T-cell (primary cell): ENCODE results near the gene FILIP1L. TPM values are rescaled to one million over a fixed set of nuclear protein-coding genes. Genes with fewer than 3 reads are reported as not detected.

Source experiments
- ATAC-seq, 4 experiments: fragments of 200-7000 bp in 3 of 4; fragments of 150-1000 bp in 1 of 4; cut with Tn5 transposase; replicated peaks in 1 of 4; 1 replicate in 3 of 4; 2 replicates in 1 of 4; pipeline ENCODE4 v1.10.0; 2021; ENCODE audit warnings: moderate library complexity in 3 of 4, mild to moderate bottlenecking in 2 of 4, moderate number of reproducible peaks in 1 of 4
- CTCF ChIA-PET, 2 donors: fragments of 300-600 bp; sonication (Branson Sonifier 250); formaldehyde crosslinking; loops; one replicate each; lab custom pipeline; 2022; ENCODE audit warnings: antibody characterized with exemption in 2 of 2; lab: Charles Lee
- POLR2A ChIA-PET, 2 donors: fragments of 300-600 bp; sonication (Branson Sonifier 250); formaldehyde crosslinking; loops; one replicate each; lab custom pipeline; 2022; ENCODE audit warnings: antibody characterized with exemption in 2 of 2; lab: Charles Lee
- DNase-seq, 35 experiments: peaks; one replicate each; pipeline versions ENCODE4 v3.0.0 to v3.0.0-alpha.2; 2013 to 2023
- H3K27ac ChIP-seq: one replicate; pipeline ENCODE4 v1.5.1; 2013; ENCODE audit warnings: low read length
- H3K27me3 ChIP-seq, 2 experiments: replicated peaks in 1 of 2; 1 replicate in 1 of 2; 2 replicates in 1 of 2; pipeline versions ENCODE4 v1.6.1 to v1.7.0; 2013; ENCODE audit warnings: low read length in 1 of 2, mixed read lengths in 1 of 2; ENCODE audit not compliant: control insufficient read depth in 2 of 2, insufficient read depth in 2 of 2; ENCODE audit errors: extremely low read depth in 1 of 2
- H3K36me3 ChIP-seq, 2 donors: 1 replicate in 1 of 2; 2 replicates in 1 of 2; pipeline versions ENCODE4 v1.6.1 to v1.7.0; 2013; ENCODE audit warnings: low read length in 1 of 2; ENCODE audit not compliant: control insufficient read depth in 2 of 2, insufficient read depth in 1 of 2; ENCODE audit errors: extremely low read depth in 1 of 2
- H3K4me1 ChIP-seq, 2 experiments: 1 replicate in 1 of 2; 2 replicates in 1 of 2; pipeline versions ENCODE4 v1.6.1 to v1.7.0; 2013; ENCODE audit warnings: low read length in 2 of 2, mixed read lengths in 1 of 2; ENCODE audit not compliant: insufficient read depth in 2 of 2, control insufficient read depth in 1 of 2; ENCODE audit errors: extremely low read depth in 1 of 2
- H3K4me3 ChIP-seq, 2 donors: 1 replicate in 1 of 2; 2 replicates in 1 of 2; pipeline versions ENCODE4 v1.5.1 to v1.7.0; 2013; ENCODE audit warnings: mild to moderate bottlenecking in 2 of 2, low read length in 1 of 2, moderate library complexity in 1 of 2; ENCODE audit not compliant: control insufficient read depth in 1 of 2; ENCODE audit errors: extremely low read depth in 1 of 2
- H3K9me3 ChIP-seq: 2 replicates; pipeline ENCODE4 v1.7.0; 2013
- H3K27ac Mint-ChIP-seq, 2 donors: one replicate each; pipeline ENCODE4 v1.8.0; 2020 to 2021; ENCODE audit warnings: mild to moderate bottlenecking in 2 of 2, mixed read lengths in 2 of 2
- H3K27me3 Mint-ChIP-seq, 2 donors: one replicate each; pipeline ENCODE4 v1.8.0; 2021 to 2022; ENCODE audit warnings: mixed read lengths in 2 of 2
- H3K36me3 Mint-ChIP-seq: one replicate; pipeline ENCODE4 v1.8.0; 2021; ENCODE audit warnings: mixed read lengths
- H3K4me1 Mint-ChIP-seq, 3 donors: one replicate each; pipeline ENCODE4 v1.8.0; 2020 to 2022; ENCODE audit warnings: mixed read lengths in 3 of 3, mild to moderate bottlenecking in 1 of 3
- H3K4me3 Mint-ChIP-seq, 3 donors: one replicate each; pipeline ENCODE4 v1.8.0; 2020 to 2022; ENCODE audit warnings: mild to moderate bottlenecking in 3 of 3, mixed read lengths in 3 of 3, moderate library complexity in 3 of 3
- H3K9me3 Mint-ChIP-seq, 3 donors: one replicate each; pipeline ENCODE4 v1.8.0; 2020 to 2022; ENCODE audit warnings: mixed read lengths in 3 of 3
- WGBS: methylation state at CpG from one replicate; pipeline ENCODE4 v1.1.5; 2013; ENCODE audit warnings: missing lambda C conversion rate; ENCODE audit not compliant: insufficient coverage; 5-methylcytosine and 5-hydroxymethylcytosine counted together
- total RNA-seq, 35 experiments: library from RNA in 6 of 35; stranded (reverse) in 6 of 35; fragments of 120-200 nt in 1 of 35; gene quantifications; one replicate each; pipeline versions ENCODE4 v1.2.1 to v1.2.4 and lab custom pipeline; 2013 to 2026

FILIP1L gene
- total RNA-seq, 5 donors from 2014 or later (not counting 1 experiment from before 2014, with no cell fraction given): 0.10 to 0.38 (median 0.27) TPM; not detected in 1

DNA sequence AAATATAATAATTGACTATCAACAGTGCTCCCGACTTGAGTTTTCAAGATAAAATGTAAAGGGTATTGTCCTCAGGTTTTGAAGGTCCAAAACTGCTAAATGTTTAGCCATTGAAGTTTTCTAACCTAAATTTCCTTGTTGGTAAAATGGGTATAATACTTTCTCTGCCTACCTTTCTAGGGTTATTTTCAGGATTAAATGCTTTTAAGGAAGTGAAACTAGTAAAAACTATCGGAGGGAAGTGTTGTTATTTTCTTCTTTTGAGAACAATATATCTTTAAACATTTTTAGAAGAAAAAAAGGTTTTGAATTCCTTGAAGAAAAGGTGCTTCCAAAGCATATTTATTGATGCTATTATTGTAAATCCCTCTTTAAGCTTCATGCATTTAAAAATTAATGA, 67.3 kb downstream of the FILIP1L start:
- H3K9me3 Mint-ChIP-seq: no peaks in the 10 kb centered on the region
- Histone ChIP-seq H3K9me3 (no peaks in the 10 kb centered on the region), H3K27ac (no peak overlapping the region), H3K4me3 (no peak overlapping the region), H3K4me1 (no peaks in the 10 kb centered on the region), H3K36me3 (no peaks in the 10 kb centered on the region), H3K27me3 (no peaks in the 10 kb centered on the region)
- ChIA-PET CTCF (interaction anchor here in 1 of 2 donors (0.6 kb wide), 1 partner anchor 24 kb away, joined by 3 read pairs; no protein-coding TSS in a partner anchor), POLR2A (no interaction called here)
- no peaks in the 10 kb centered on the region for H3K27me3 Mint-ChIP-seq
- no peaks in the 10 kb centered on the region for H3K36me3 Mint-ChIP-seq
- DNase-seq: no peak
- H3K4me1 Mint-ChIP-seq: peaks cover 0 to 13% (median 0%) of the 10 kb centered on the region in 3 donors
- no peak for ATAC-seq
- H3K27ac Mint-ChIP-seq: no peak overlapping the region
- no CpG with 5 or more reads among the region's 2 CpGs for WGBS
- H3K4me3 Mint-ChIP-seq: no peak overlapping the region

DNA sequence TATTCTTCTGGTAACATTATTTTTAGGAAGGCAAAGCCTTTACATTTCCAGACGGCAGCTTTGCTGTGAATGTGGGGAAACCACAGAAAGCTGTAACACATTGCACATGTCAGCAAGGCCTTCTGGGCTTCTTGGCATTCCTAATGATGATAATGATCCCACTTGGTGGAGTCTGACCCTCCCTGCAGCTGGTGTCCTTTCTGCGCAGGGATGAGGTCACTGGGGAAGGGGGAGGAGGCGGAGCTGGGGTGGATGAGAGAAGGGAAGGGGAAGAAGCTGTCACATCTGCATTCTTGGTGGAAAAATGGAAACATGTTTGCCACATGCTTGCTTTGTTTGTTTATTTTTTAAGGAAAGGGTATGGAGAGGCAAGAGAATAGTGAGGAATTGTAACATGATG, 68.6 kb downstream of the FILIP1L start:
- no peak for ATAC-seq
- Histone ChIP-seq H3K9me3 (no peaks in the 10 kb centered on the region), H3K4me3 (no peak overlapping the region), H3K27ac (no peak overlapping the region), H3K27me3 (no peaks in the 10 kb centered on the region), H3K4me1 (no peaks in the 10 kb centered on the region), H3K36me3 (no peaks in the 10 kb centered on the region)
- POLR2A ChIA-PET: no interaction called here
- Mint-ChIP-seq H3K36me3 (no peaks in the 10 kb centered on the region), H3K9me3 (no peaks in the 10 kb centered on the region), H3K27me3 (no peaks in the 10 kb centered on the region), H3K27ac (no peak overlapping the region), H3K4me1 (peaks cover 0 to 13% (median 0%) of the 10 kb centered on the region in 3 donors), H3K4me3 (no peak overlapping the region)
- 100% methylated on average over 2 of the region's 3 CpGs for WGBS
- no peak for DNase-seq
- CTCF ChIA-PET: interaction anchor here in 1 of 2 donors (1.0 to 1.1 kb wide), 2 partner anchors 15 to 23 kb away, joined by 3 read pairs; no protein-coding TSS in a partner anchor

DNA sequence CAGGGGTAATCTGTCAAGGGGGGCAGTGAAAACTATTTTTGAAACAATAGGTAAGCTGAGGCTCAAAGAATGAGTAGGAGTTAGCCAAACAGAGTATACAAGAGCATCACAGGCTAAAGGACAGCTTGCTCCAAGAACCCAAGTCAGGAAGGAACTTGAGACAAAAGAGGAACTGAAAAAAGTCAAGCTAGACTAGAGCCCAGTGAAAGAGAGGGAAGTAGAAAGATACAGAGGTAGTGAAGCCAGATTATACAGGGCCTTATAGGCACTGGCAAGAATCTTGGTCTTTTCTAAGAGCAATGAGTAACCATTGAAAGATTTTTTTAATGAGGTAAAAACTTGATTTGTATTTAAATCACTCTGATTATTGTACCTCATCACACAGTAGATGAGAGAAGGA, 69.9 kb downstream of the FILIP1L start:
- Histone ChIP-seq H3K9me3 (no peaks in the 10 kb centered on the region), H3K4me1 (no peaks in the 10 kb centered on the region), H3K27me3 (no peaks in the 10 kb centered on the region), H3K27ac (no peak overlapping the region), H3K4me3 (no peak overlapping the region), H3K36me3 (no peaks in the 10 kb centered on the region)
- Mint-ChIP-seq H3K4me1 (peaks cover 0 to 13% (median 0%) of the 10 kb centered on the region in 3 donors), H3K36me3 (no peaks in the 10 kb centered on the region), H3K27ac (no peak overlapping the region), H3K27me3 (no peaks in the 10 kb centered on the region), H3K9me3 (no peaks in the 10 kb centered on the region), H3K4me3 (no peak overlapping the region)
- ATAC-seq: no peak
- POLR2A ChIA-PET: no interaction called here
- no peak for DNase-seq
- CTCF ChIA-PET: no interaction called here

DNA sequence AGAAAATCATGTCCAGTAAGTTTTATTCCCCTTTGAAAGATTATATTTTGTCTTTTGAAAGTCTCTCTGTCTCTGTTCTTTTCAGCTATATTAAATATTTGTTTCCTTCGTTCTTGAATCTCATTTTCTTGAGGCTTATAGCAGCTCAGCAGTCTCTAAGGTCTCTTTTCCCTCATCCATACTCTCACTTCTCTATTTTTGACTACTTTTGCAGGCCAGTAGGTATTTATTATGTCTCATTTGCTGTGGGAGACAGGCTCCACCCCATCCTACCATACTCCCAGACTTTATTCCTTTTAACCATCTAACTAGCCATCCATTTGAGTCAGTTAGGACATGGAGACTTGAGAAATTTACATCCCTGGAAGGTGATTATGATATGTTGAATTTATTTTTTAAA, 71.0 kb downstream of the FILIP1L start:
- H3K4me1 ChIP-seq: no peaks in the 10 kb centered on the region
- no peak overlapping the region for H3K27ac ChIP-seq
- Mint-ChIP-seq H3K9me3 (no peaks in the 10 kb centered on the region), H3K27ac (no peak overlapping the region), H3K27me3 (no peaks in the 10 kb centered on the region), H3K36me3 (no peaks in the 10 kb centered on the region), H3K4me1 (peaks cover 0 to 13% (median 0%) of the 10 kb centered on the region in 3 donors), H3K4me3 (no peak overlapping the region)
- H3K27me3 ChIP-seq: no peaks in the 10 kb centered on the region
- H3K4me3 ChIP-seq: no peak overlapping the region
- ChIA-PET POLR2A (interaction anchor here in 1 of 2 donors (0.6 kb wide), 1 partner anchor 21 kb away, joined by 3 read pairs; no protein-coding TSS in a partner anchor), CTCF (interaction anchor here in 1 of 2 donors (1.3 kb wide), 1 partner anchor 26 kb away, joined by 3 read pairs; no protein-coding TSS in a partner anchor)
- no peaks in the 10 kb centered on the region for H3K36me3 ChIP-seq
- DNase-seq: no peak
- H3K9me3 ChIP-seq: no peaks in the 10 kb centered on the region
- ATAC-seq: no peak
- WGBS: no CpG with 5 or more reads among the region's 1 CpG

DNA sequence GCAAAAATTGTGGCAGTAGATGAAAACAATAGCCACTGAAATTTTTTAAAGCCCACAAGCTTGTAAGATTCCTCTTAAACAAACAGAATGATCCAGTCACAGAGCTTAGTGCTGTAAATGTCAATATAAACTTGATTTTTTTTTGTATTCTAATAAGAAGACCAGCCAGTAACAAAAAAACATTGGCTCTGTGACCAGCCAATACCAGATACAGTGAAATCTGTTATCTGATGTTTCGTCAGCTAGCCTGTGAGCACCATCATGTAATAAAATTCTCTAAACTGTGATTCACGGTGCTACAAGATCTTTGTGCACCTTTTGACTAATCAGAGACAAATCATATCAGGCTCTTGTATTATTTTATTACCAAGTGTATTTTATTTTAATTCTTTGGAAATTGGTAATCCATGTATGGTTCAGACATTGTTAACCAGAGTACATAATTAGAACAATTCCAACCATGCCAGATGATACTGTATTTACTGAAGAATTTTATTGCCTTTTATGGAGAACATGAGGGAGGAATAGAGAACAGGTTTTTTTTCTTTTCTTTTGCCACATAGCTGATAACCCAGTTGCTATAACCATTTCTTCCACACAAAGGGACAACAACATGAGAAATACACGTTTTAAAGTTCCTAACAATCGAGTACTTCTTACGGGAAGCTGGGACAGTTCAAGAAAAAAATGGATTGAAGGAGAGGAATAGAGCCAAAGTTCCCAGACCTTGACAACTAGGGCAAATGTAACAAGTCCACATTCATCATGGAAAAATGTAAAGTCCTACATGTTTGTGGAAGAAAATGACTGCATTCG, 71.9 kb downstream of the FILIP1L start:
- H3K4me3 Mint-ChIP-seq: no peak overlapping the region
- Histone ChIP-seq H3K4me1 (no peaks in the 10 kb centered on the region), H3K9me3 (no peaks in the 10 kb centered on the region), H3K27me3 (no peaks in the 10 kb centered on the region), H3K27ac (no peak overlapping the region), H3K4me3 (no peak overlapping the region), H3K36me3 (no peaks in the 10 kb centered on the region)
- POLR2A ChIA-PET: interaction anchor here in 1 of 2 donors (0.6 kb wide), 1 partner anchor 22 kb away, joined by 3 read pairs; no protein-coding TSS in a partner anchor
- no peaks in the 10 kb centered on the region for H3K36me3 Mint-ChIP-seq
- no peak for DNase-seq
- no peaks in the 10 kb centered on the region for H3K27me3 Mint-ChIP-seq
- CTCF ChIA-PET: interaction anchor here in 1 of 2 donors (1.3 kb wide), 1 partner anchor 26 kb away, joined by 3 read pairs; no protein-coding TSS in a partner anchor
- no peak overlapping the region for H3K27ac Mint-ChIP-seq
- H3K4me1 Mint-ChIP-seq: peaks cover 0 to 7% (median 0%) of the 10 kb centered on the region in 3 donors
- WGBS: no CpG with 5 or more reads among the region's 6 CpGs
- no peak for ATAC-seq
- H3K9me3 Mint-ChIP-seq: no peaks in the 10 kb centered on the region

DNA sequence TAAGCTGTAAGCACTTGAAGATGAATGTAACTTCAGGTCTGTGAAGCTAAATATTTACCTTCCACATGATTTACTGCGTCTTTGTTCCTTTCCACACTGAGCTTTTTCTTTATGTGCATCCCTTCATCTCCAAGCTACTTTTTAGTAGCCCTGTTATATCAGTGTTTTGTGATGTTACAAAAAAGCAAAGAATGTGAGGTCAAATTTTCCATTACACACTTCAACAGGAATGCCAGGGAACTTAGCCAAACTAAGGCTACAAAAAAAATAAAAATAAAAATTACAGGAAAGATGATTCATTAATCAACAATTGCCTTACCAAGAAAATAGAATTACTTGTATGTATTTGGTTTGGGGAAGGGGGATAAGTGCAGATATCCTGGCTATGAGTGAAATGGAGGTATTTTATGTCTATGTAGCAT, 73.0 kb downstream of the FILIP1L start:
- Mint-ChIP-seq H3K27ac (no peak overlapping the region), H3K36me3 (no peaks in the 10 kb centered on the region), H3K4me3 (no peak overlapping the region), H3K27me3 (no peaks in the 10 kb centered on the region), H3K9me3 (no peaks in the 10 kb centered on the region), H3K4me1 (peaks cover 0 to 4% (median 0%) of the 10 kb centered on the region in 3 donors)
- ATAC-seq (no peak), DNase-seq (no peak)
- Histone ChIP-seq H3K9me3 (no peaks in the 10 kb centered on the region), H3K36me3 (no peaks in the 10 kb centered on the region), H3K27ac (no peak overlapping the region), H3K4me3 (no peak overlapping the region), H3K27me3 (no peaks in the 10 kb centered on the region), H3K4me1 (no peaks in the 10 kb centered on the region)
- ChIA-PET CTCF (interaction anchor here in 1 of 2 donors (0.6 kb wide), 1 partner anchor 21 kb away, joined by 7 read pairs; no protein-coding TSS in a partner anchor), POLR2A (no interaction called here)
- no CpG with 5 or more reads among the region's 1 CpG for WGBS
